Dedifferentiated amniotic fluid mesenchymal stem cell (primary cell): ENCODE measurements around the gene ACSF2.

Experiments
- DNase-seq: peaks from one replicate; pipeline ENCODE4 v3.0.0-alpha.2; 2016; ENCODE audit errors: extremely low spot score

Gene ACSF2

GRCh38 chr17:50440172-50440837 is 14.3 kb downstream of the ACSF2 start:
- DNase-seq: no peak

DNA sequence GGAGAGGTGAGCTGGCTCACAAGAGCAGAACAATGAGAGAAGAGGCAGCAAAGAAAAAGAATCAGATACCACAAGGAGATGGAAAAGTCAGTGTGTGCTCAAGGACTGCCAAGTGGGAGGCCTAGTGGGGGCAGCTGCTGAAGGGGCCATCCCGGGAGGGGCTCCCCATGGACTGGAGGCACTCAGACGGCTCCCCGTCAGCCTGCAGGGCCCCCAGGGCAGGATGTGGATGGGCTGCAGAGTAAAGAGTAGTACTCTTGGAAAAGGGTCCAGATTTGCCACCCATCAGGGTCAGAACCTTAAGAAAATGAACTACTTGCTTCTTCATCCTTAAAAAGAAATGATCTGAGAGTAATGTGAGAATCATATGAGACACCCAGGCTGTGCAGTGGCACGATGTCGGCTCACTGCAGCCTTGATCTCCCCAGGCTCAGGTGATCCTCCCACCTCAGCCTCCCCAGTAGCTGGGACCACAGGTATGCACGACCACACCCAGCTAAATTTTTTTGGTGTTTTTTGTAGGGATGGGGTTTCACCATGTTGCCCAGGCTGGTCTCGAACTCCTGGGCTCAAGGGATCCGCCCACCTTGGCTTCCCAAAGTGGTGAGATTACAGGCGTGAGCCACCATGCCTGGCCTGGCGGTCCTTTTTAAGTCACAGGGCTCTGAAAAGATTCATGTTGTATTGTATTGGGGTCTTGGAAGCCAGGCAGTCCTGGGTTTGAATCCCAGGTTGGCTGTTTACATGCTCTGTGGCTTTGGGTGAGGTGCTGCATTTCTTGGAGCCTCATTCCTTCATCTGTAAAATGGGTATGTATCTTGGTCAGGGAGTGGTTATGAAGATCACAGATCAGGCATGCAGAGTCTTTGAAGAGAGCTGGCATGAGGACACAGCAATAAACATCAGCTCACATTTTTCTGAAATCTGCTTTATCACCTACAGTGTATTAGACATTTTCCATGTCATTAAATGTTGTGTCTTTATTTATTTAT is 15.1 kb downstream of the ACSF2 start:
- DNase-seq: no peak

- peak; percentile 44 for DNase-seq
These were observed 17.5 kb downstream of the ACSF2 start for GRCh38 chr17:50443505-50443974.

- no peak for DNase-seq
These were observed 19.1 kb downstream of the ACSF2 start for GRCh38 chr17:50444841-50445715.

- DNase-seq: no peak
These were observed 19.8 kb downstream of the ACSF2 start for GRCh38 chr17:50445730-50446325.

- no peak for DNase-seq
These were observed 22.0 kb downstream of the ACSF2 start for GRCh38 chr17:50447870-50448595.

- no peak for DNase-seq
These were observed 22.6 kb downstream of the ACSF2 start for GRCh38 chr17:50448643-50449042.

- no peak for DNase-seq
These were observed 26.1 kb downstream of the ACSF2 start for GRCh38 chr17:50451943-50452629.

GRCh38 chr17:50452630-50453300 is 26.7 kb downstream of the ACSF2 start:
- no peak for DNase-seq

- DNase-seq: no peak
These were observed 27.9 kb downstream of the ACSF2 start for GRCh38 chr17:50453901-50454300.

- DNase-seq: no peak
These were observed 31.6 kb downstream of the ACSF2 start for GRCh38 chr17:50457621-50458020.

DNA sequence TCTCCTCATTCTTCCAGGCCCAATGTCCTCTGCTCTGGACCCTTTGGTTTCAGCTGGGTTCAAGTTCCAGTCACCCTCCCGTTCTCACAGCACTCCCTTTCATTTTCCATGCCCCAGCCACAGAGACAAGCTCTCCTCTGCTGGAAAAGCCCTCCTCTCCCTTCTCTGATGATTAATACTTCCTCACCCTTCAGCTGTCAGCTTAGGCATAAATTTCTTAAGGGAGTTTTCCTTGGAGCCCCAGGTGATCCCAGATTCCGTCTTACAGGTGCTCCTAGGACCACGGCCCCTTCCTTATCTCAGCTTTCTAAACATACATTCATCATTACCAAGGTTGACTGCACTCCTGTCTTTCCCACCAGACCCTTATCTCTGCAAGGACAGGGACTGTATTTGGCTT is 32.3 kb downstream of the ACSF2 start:
- no peak for DNase-seq

DNA sequence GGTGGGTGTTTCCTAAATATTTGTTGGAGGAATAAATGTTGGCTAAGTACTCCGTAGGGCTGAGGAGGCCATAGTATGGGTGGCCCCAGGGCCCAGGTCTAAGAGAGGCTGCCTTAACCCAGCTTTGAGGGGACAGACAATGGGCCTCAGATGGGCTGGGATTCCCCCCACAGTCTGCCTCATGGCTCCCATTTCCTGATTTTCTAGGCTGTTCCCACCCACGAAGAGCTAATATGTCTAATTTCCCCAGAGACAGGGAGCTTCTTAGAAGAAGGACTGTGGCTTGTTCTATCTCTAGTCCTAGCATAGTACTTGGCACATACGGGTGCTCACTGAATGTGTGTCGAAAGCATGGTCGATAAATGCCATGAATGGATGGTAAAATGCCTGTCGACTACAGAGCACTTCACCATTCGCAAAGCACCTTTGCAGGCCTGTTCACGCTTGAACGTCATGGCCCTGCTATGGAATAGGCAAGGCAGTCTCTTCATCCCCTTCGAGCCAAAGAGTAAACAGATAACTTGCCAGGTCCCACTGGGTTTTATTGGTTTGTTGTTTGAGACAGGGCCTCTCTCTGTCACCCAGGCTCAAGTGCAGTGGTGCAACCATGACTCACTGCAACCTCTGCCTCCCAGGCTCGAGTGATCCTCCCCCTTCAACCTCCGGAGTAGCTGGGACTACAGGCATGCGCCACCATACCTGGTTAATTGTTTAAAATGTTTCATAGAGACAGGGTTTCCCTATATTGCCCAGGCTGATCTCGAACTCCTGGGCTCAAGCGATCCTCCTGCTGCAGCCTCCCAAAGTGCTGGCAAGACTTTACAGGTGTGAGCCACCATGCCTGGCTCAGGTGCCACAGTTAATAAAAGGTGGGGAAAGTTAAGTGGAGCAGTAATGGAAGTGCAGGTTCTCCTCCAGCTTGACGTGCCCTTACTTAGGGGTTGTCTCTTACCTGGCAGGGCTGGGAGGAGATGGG is 33.0 kb downstream of the ACSF2 start:
- DNase-seq: no peak

DNA sequence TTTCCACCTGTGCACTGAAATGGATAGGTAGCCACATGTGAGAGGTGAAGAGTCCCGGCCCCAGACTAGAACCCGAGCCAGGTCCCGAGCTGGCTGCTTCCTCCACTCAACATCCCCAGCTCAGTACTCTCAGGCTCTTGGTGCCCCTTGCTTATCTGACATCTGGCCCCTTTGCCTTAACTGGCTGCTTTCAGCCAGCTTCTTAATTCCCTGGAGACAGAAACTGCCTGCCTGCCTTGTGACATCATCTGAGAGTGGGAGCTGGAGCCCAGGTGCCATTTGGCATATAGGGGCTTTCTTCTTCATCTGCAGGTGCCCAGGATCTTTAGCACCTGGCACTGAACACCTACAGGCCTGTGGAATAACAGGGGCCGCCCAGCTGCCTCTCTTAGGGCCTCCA is 33.7 kb downstream of the ACSF2 start:
- no peak for DNase-seq

DNA sequence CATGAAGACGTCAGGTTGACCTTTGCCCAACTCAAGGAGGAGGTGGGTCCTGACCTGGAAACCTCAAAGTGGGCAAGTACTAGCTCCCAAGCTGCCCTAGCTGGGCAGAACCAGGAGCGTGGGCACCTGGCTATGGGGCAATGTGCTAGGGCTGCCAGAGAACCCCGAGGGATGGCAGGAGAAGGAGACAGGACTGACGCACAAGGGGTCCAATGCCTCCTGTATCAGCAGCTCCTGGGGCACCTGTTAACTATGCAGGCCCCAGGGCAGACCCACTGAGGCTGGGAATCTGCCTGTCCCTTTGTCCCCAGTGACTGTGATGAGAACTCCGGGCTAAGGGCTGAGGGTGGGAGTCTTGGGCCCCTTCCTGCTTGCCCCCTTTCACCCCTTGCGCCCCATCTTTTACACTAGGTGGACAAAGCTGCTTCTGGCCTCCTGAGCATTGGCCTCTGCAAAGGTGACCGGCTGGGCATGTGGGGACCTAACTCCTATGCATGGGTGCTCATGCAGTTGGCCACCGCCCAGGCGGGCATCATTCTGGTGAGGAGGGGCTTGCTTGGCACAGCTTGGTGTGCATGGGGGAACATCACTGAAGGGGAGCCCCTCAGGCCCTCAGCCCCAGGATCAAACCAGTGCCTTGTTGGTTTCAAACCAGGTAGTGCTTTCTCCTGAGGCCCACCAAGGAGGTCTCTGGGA is 35.0 kb downstream of the ACSF2 start:
- no peak for DNase-seq

DNA sequence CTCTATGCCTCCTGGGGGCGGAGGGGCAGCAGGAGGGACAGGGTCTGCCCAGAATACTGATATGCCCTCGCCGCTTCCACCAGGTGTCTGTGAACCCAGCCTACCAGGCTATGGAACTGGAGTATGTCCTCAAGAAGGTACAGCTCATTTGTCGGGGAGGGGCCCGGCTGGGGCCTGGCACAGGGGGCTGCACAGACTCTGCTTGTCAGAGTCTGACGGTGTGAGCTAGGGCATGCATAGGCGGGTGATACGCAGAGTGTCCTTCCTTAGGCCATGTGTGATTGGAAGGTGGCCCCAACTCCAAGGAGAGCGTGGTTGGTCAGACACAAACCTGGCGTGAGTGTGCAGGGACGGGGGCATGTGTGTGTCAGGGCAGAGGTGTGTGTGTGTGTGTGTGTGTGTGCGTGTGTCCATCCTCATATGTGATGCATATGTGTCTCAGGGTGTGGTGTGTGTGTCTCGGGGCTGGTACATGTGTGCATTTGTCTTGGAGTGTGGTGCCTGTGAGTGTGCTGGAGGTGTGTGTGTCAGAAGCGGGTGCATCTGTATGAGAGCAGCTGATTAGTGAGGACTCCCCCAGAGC is 35.6 kb downstream of the ACSF2 start:
- no peak for DNase-seq

DNA sequence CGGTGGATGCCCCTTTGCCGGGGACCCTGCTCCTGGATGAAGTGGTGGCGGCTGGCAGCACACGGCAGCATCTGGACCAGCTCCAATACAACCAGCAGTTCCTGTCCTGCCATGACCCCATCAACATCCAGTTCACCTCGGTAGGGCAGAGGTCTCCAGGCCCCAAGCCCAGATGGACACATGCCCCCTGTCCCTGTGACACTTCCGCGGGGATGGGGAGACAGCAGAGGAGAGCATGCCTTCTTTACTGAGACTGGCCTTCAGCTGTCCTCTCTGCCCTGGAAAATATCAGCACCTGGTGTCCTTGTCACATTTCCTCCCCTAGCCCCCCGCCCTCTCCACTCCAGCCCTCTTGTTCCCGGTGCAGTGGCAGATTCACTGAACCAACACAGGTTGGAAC is 36.4 kb downstream of the ACSF2 start:
- no peak for DNase-seq
